Muscle layer of duodenum (tissue), 2 donors: ENCODE results near the gene ZBTB34.

ENCODE experiments used
- H3K27ac ChIP-seq: one replicate; pipeline ENCODE4 v1.7.0; 2013; ENCODE audit warnings: mild to moderate bottlenecking, low read length
- H3K27me3 ChIP-seq: one replicate; pipeline ENCODE4 v1.7.0; 2013; ENCODE audit warnings: low read depth, mild to moderate bottlenecking, control low read depth, low read length
- H3K36me3 ChIP-seq, 2 donors: one replicate each; pipeline ENCODE4 v1.7.0; 2013; ENCODE audit warnings: low read length in 2 of 2, control low read depth in 1 of 2, mild to moderate bottlenecking in 1 of 2; ENCODE audit not compliant: insufficient read depth in 2 of 2, control insufficient read depth in 1 of 2
- H3K4me1 ChIP-seq, 2 donors: one replicate each; pipeline ENCODE4 v1.7.0; 2013; ENCODE audit warnings: low read length in 2 of 2, mild to moderate bottlenecking in 2 of 2, control low read depth in 1 of 2, moderate library complexity in 1 of 2; ENCODE audit not compliant: insufficient read depth in 2 of 2, control insufficient read depth in 1 of 2
- H3K4me3 ChIP-seq, 2 donors: one replicate each; pipeline ENCODE4 v1.7.0; 2013; ENCODE audit warnings: low read length in 2 of 2, low read depth in 1 of 2, mild to moderate bottlenecking in 1 of 2
- H3K9me3 ChIP-seq, 2 donors: one replicate each; pipeline ENCODE4 v1.7.0; 2013; ENCODE audit warnings: low read length in 2 of 2, control low read depth in 1 of 2, mild to moderate bottlenecking in 1 of 2; ENCODE audit not compliant: control insufficient read depth in 1 of 2
- donor health status: healthy.

The ZBTB34 gene

GRCh38 chr9:126904586-126904985 is 44.1 kb downstream of the ZBTB34 start:
- no peaks in the 10 kb centered on the region for H3K4me1 ChIP-seq
- H3K4me3 ChIP-seq: no peak overlapping the region
- no peaks in the 10 kb centered on the region for H3K36me3 ChIP-seq
- H3K27ac ChIP-seq: no peak overlapping the region
- peaks cover 4 to 6% of the 10 kb centered on the region in 2 donors for H3K9me3 ChIP-seq
- H3K27me3 ChIP-seq: no peaks in the 10 kb centered on the region

- Histone ChIP-seq H3K27ac (no peak overlapping the region), H3K4me3 (no peak overlapping the region), H3K4me1 (no peaks in the 10 kb centered on the region), H3K9me3 (peaks cover 4 to 6% of the 10 kb centered on the region in 2 donors), H3K27me3 (no peaks in the 10 kb centered on the region), H3K36me3 (no peaks in the 10 kb centered on the region)
Measured at GRCh38 chr9:126906091-126906490, 45.7 kb downstream of the ZBTB34 start.

GRCh38 chr9:126907058-126907457 is 46.6 kb downstream of the ZBTB34 start:
- Histone ChIP-seq H3K4me1 (no peaks in the 10 kb centered on the region), H3K4me3 (no peak overlapping the region), H3K36me3 (no peaks in the 10 kb centered on the region), H3K9me3 (no peaks in the 10 kb centered on the region), H3K27ac (no peak overlapping the region), H3K27me3 (no peaks in the 10 kb centered on the region)

GRCh38 chr9:126914458-126915280 is 54.2 kb downstream of the ZBTB34 start, which contains the start of gene RALGPS1:
TSS of gene RALGPS1 (plus strand) at chr9:126914782. CDS start at chr9:126962290, 47,508 bp downstream.
- Histone ChIP-seq H3K36me3 (no peaks in the 10 kb centered on the region), H3K4me1 (peaks cover 0 to 15% of the 10 kb centered on the region in 2 donors), H3K9me3 (no peaks in the 10 kb centered on the region), H3K27me3 (no peaks in the 10 kb centered on the region), H3K27ac (peak within 1 kb of the TSS; percentile 47), H3K4me3 (peak within 1 kb of the TSS; percentile 4 to 56)

- Histone ChIP-seq H3K27ac (peak overlapping the region; percentile 47), H3K4me1 (peaks cover 0 to 15% of the 10 kb centered on the region in 2 donors), H3K4me3 (peak overlapping the region; percentile 4 to 38), H3K27me3 (no peaks in the 10 kb centered on the region), H3K9me3 (no peaks in the 10 kb centered on the region), H3K36me3 (no peaks in the 10 kb centered on the region)
Measured at GRCh38 chr9:126915281-126915816, 54.9 kb downstream of the ZBTB34 start.

- peaks cover 0 to 15% of the 10 kb centered on the region in 2 donors for H3K4me1 ChIP-seq
- no peaks in the 10 kb centered on the region for H3K9me3 ChIP-seq
- H3K4me3 ChIP-seq: peak overlapping the region; percentile 4 to 38
- H3K27ac ChIP-seq: peak overlapping the region; percentile 47
- peaks cover 0 to 4% of the 10 kb centered on the region in 2 donors for H3K36me3 ChIP-seq
- H3K27me3 ChIP-seq: no peaks in the 10 kb centered on the region
Measured at GRCh38 chr9:126915846-126916543, 55.6 kb downstream of the ZBTB34 start.

GRCh38 chr9:126916909-126917308 is 56.5 kb downstream of the ZBTB34 start:
- no peaks in the 10 kb centered on the region for H3K27me3 ChIP-seq
- H3K4me1 ChIP-seq: peaks cover 0 to 15% of the 10 kb centered on the region in 2 donors
- H3K9me3 ChIP-seq: no peaks in the 10 kb centered on the region
- H3K4me3 ChIP-seq: no peak overlapping the region
- H3K27ac ChIP-seq: no peak overlapping the region
- peaks cover 0 to 4% of the 10 kb centered on the region in 2 donors for H3K36me3 ChIP-seq

- peaks cover 0 to 12% of the 10 kb centered on the region in 2 donors for H3K4me1 ChIP-seq
- H3K9me3 ChIP-seq: no peaks in the 10 kb centered on the region
- no peaks in the 10 kb centered on the region for H3K27me3 ChIP-seq
- peaks cover 0 to 4% of the 10 kb centered on the region in 2 donors for H3K36me3 ChIP-seq
- H3K4me3 ChIP-seq: no peak overlapping the region
- peak overlapping the region; percentile 52 for H3K27ac ChIP-seq
Measured at GRCh38 chr9:126919193-126919592, 58.8 kb downstream of the ZBTB34 start.

GRCh38 chr9:126925876-126926275 is 65.4 kb downstream of the ZBTB34 start:
- H3K4me3 ChIP-seq: no peak overlapping the region
- H3K4me1 ChIP-seq: no peaks in the 10 kb centered on the region
- peaks cover 0 to 2% of the 10 kb centered on the region in 2 donors for H3K36me3 ChIP-seq
- no peaks in the 10 kb centered on the region for H3K27me3 ChIP-seq
- no peaks in the 10 kb centered on the region for H3K9me3 ChIP-seq
- H3K27ac ChIP-seq: no peak overlapping the region

- no peak overlapping the region for H3K27ac ChIP-seq
- H3K9me3 ChIP-seq: no peaks in the 10 kb centered on the region
- no peaks in the 10 kb centered on the region for H3K4me1 ChIP-seq
- H3K27me3 ChIP-seq: no peaks in the 10 kb centered on the region
- H3K4me3 ChIP-seq: no peak overlapping the region
- H3K36me3 ChIP-seq: no peaks in the 10 kb centered on the region
Measured at GRCh38 chr9:126926364-126926763, 65.9 kb downstream of the ZBTB34 start.

- Histone ChIP-seq H3K9me3 (no peaks in the 10 kb centered on the region), H3K27me3 (no peaks in the 10 kb centered on the region), H3K36me3 (no peaks in the 10 kb centered on the region), H3K27ac (no peak overlapping the region), H3K4me3 (no peak overlapping the region), H3K4me1 (no peaks in the 10 kb centered on the region)
Measured at GRCh38 chr9:126927419-126927818, 67.0 kb downstream of the ZBTB34 start.
